HAP-1 (cell line): ENCODE results near the gene OR6C76.
"Not testable (repeated sequence)": the region's sequence is repeated elsewhere in the genome, so short reads cannot be mapped to it uniquely, and the experiment has no call there.

Experiments
- DNase-seq, 2 experiments: peaks; one replicate each; pipeline ENCODE4 v3.0.0-alpha.2; 2016 to 2020; ENCODE audit warnings: low spot score in 2 of 2
- H3K27me3 ChIP-seq: fragments of 250-450 bp; sonication (Bioruptor Pico); 2 replicates; pipeline ENCODE4 v1.5.1; 2020; ENCODE audit warnings: low read depth, mild to moderate bottlenecking, moderate library complexity
- H3K36me3 ChIP-seq: fragments of 250-450 bp; sonication (Bioruptor Pico); replicated peaks from 2 replicates; pipeline ENCODE4 v1.5.1; 2020; ENCODE audit warnings: mild to moderate bottlenecking
- H3K4me1 ChIP-seq: fragments of 250-450 bp; sonication (Bioruptor Pico); 2 replicates; pipeline ENCODE4 v1.5.1; 2020; ENCODE audit warnings: mild to moderate bottlenecking
- H3K4me3 ChIP-seq: fragments of 250-450 bp; sonication (Bioruptor Pico); 2 replicates; pipeline ENCODE4 v1.5.1; 2020; ENCODE audit warnings: mild to moderate bottlenecking, moderate library complexity
- H3K9me3 ChIP-seq: fragments of 250-450 bp; sonication (Bioruptor Pico); 2 replicates; pipeline ENCODE4 v1.5.1; 2020; ENCODE audit warnings: mild to moderate bottlenecking, moderate library complexity
- in situ Hi-C: fragments of 300-500 bp; cut with MboI; formaldehyde crosslinking; loops from 3 replicates; pipeline ENCODE4 v1.14.3; 2020; ENCODE audit warnings: low sequenced_read_pairs, inconsistent platforms, mixed read lengths

The OR6C76 gene

DNA sequence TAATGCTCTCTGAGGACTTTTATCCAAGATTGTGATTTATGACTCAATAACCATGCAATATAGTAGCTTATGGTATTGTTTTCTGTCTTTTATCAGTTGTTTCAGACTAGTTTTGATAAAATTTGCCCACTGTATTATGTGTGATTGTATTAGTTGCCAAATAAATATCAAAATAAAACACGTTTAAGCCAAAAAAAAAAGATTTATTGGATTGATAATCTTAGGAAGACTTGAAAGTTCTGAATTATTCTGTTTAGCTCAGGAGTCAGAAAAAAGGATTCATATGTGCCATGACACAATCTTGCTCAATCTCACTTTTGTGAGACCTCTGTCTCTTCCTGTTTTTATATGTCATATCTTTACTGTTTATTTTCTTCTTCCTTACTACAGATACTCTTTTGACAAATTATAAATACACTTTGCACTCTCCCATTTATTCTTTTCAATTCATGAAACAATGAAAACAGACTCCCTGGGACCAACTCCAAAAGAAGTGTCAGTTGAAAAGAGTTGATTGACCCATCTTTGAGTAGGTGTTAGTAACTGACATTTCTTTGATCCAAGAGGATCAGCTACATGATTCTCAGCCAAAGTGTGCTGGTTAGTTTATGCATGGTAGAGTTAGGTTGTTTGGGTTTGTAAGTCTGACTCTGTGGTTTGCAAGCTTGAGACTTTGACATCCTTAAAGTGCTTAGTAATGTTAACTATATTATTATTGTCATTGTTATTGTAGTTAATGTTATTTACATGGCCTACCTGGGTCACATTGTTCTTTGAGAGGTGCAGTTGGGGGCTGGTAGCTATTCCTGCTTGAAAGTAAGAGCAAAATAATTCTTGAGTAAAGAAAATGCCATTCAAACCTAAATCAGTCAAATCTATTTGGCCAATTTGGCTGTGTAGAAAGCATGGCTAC, 2.5 kb downstream of the OR6C76 start:
- in situ Hi-C loops = no loop called here
- H3K27me3 ChIP-seq = no peaks in the 10 kb centered on the region
- no peak for DNase-seq
- no peaks in the 10 kb centered on the region for H3K36me3 ChIP-seq
- H3K4me1 ChIP-seq = no peaks in the 10 kb centered on the region
- no peaks in the 10 kb centered on the region for H3K9me3 ChIP-seq
- H3K4me3 ChIP-seq = no peak overlapping the region

DNA sequence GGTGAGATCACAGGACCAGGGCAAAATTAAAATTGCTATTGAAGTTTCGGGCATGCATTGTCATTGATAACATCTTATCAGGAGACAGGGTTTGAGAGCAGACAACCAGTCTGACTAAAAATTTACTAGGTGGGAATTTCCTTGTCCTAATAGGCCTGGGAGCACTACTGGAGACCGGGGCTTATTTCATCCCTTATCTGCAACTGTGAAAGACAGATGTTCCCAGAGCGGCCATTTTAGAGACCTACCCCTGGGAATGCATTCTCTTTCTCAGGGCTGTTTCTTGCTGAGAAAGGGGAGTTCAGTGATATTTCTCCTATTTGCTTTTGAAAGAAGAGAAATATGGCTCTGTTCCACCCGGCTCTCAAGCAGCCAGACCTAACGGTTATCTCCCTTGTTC, 15.2 kb downstream of the OR6C76 start:
- H3K9me3 ChIP-seq, in situ Hi-C loops, H3K4me1 ChIP-seq, H3K27me3 ChIP-seq, H3K36me3 ChIP-seq, H3K4me3 ChIP-seq, DNase-seq: not testable (repeated sequence)

DNA sequence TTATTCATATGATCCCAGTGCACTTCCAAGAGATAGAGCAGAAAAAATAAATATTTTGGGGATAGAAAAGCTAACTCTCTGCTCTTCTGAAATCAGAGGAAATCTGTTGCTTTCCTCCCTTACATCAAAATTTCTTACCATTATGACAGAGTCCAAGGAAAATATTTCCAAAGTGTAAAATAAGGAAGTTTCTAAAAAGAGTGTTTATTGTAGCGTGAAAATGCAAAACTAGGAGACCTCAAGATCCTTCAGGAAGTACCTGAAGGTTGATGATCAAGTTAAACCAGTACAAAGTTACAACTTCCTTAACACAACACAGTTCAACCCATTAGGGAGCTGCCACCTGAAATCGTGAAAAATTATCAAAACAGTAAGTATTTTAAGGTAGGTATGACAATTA, 17.7 kb downstream of the OR6C76 start, which contains the start of gene OR6C2:
Gene OR6C2, plus strand, starts transcription at position 301 of the 400 bp plus-strand sequence. CDS start 8,138 bp downstream, outside the sequence.
- Histone ChIP-seq H3K4me3 (no peak within 1 kb of the TSS), H3K9me3 (no peaks in the 10 kb centered on the region), H3K27me3 (no peaks in the 10 kb centered on the region), H3K4me1 (no peaks in the 10 kb centered on the region), H3K36me3 (no peaks in the 10 kb centered on the region)
- in situ Hi-C loops = no loop called here
- no peak for DNase-seq

DNA sequence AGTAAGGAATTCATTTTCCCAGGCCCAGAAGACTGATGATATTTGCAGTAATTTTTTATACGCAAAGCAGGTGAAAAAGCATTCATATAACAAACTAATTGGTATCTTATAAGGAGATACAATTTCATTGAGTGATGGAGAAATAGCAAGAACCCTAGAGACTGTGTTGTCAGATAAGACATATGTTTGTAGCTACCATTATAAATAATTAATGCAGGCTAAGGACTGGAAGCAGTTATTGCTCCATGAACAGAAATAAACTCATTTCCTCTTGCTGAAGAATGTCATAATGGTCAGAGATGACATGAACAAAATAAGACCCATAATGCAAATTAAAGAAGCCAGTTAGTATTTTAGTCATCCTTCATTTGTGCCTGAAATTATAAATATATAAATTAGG, 19.3 kb downstream of the OR6C76 start:
- Histone ChIP-seq H3K9me3 (no peaks in the 10 kb centered on the region), H3K4me3 (no peak overlapping the region), H3K4me1 (no peaks in the 10 kb centered on the region), H3K27me3 (no peaks in the 10 kb centered on the region), H3K36me3 (no peaks in the 10 kb centered on the region)
- in situ Hi-C loops = no loop called here
- DNase-seq = no peak

DNA sequence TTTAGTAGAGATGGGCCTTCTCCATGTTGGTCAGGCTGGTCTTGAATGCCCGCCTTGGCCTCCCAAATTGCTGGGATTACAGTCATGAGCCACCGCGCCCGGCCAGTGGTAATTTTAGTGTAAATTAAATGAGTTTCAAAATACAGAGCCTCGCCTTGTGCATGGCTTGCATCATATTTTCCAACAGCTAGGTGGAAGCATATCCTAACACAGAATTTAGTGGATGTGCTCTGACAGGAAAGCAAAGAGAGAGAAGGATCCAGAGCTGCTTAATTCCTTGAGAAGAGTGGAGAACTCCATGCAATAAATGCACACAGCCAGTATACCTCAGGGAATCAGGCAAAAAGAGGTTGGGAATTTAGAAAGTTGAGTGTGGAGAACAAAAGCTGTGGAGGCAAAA, 20.3 kb downstream of the OR6C76 start:
- no peak for DNase-seq
- Histone ChIP-seq H3K27me3 (no peaks in the 10 kb centered on the region), H3K9me3 (no peaks in the 10 kb centered on the region), H3K36me3 (no peaks in the 10 kb centered on the region), H3K4me3 (no peak overlapping the region), H3K4me1 (no peaks in the 10 kb centered on the region)
- in situ Hi-C loops = no loop called here

DNA sequence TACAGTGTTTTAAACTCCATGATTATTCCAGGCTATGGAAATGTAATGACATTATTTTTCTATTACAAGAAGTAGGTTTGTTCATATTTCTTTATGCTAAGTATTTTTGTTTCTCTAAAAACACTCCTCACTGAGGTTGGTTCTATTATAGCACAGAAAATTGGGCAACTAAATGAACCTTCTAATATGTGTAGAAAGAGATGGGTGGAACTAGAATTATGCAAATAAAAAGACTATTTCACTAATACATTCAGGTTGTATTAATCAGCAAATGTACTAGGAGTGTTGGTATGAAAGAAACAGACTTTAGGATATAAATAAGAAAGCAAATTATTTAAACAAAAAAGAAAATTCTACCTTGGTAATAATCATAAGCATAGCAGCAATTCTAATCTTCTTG, 22.8 kb downstream of the OR6C76 start:
- in situ Hi-C loops = no loop called here
- Histone ChIP-seq H3K4me3 (no peak overlapping the region), H3K27me3 (no peaks in the 10 kb centered on the region), H3K36me3 (no peaks in the 10 kb centered on the region), H3K9me3 (no peaks in the 10 kb centered on the region), H3K4me1 (no peaks in the 10 kb centered on the region)
- DNase-seq = no peak

DNA sequence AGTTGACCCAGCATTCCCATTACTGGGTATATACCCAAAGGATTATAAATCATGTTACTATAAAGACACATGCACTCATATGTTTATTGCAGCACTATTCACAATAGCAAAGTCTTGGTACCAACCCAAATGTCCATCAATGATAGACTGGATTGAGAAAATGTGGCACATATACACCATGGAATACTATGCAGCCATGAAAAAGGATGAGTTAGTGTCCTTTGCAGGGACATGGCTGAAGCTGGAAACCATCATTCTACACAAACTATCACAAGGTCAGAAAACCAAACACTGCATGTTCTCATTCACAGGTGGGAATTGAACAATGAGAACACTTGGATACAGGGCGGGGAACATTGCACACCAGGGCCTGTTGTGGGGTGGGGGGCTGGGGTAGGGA, 38.9 kb downstream of the OR6C76 start:
- DNase-seq, H3K36me3 ChIP-seq, H3K4me3 ChIP-seq, H3K9me3 ChIP-seq, in situ Hi-C loops, H3K4me1 ChIP-seq, H3K27me3 ChIP-seq: not testable (repeated sequence)

DNA sequence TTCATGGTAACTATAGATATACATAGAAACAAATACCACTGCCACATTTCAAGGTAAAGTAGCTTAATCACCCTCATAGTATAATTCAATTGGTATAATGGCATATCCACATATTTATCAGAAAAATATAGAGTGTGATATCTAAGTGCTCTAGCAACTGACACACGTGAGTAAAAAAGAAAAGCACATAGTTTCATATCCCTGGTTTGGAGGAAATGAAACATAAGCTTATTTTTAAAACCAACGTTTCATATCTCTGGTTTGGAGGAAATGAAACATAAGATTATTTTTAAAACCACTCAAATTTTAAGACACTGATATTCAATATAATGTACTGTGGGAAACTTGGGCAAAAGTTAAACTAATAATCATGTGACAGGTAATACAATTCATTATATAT, 41.8 kb downstream of the OR6C76 start:
- Histone ChIP-seq H3K4me3 (no peak overlapping the region), H3K27me3 (no peaks in the 10 kb centered on the region), H3K4me1 (no peaks in the 10 kb centered on the region), H3K9me3 (no peaks in the 10 kb centered on the region), H3K36me3 (no peaks in the 10 kb centered on the region)
- in situ Hi-C loops = no loop called here
- no peak for DNase-seq

DNA sequence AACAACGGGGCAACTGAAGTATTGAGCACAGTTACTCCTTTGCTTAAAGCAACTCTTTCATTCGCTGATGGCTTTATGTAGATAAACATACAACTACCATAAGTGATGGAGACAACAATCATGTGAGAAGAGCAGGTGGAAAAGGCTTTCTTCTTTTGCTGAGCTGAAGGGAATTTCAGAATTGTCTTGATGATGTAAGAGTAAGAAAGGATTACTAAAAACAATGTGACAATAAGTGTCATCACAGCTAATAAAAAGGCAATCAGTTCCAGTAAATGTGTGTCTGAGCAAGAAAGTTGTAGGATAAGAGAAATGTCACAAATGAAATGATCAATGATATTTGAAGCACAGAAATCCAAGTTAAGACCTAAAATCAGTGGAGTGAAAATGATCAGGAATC, 43.2 kb downstream of the OR6C76 start:
- Histone ChIP-seq H3K27me3 (no peaks in the 10 kb centered on the region), H3K36me3 (no peaks in the 10 kb centered on the region), H3K4me3 (no peak overlapping the region), H3K4me1 (no peaks in the 10 kb centered on the region), H3K9me3 (no peaks in the 10 kb centered on the region)
- in situ Hi-C loops = no loop called here
- no peak for DNase-seq

DNA sequence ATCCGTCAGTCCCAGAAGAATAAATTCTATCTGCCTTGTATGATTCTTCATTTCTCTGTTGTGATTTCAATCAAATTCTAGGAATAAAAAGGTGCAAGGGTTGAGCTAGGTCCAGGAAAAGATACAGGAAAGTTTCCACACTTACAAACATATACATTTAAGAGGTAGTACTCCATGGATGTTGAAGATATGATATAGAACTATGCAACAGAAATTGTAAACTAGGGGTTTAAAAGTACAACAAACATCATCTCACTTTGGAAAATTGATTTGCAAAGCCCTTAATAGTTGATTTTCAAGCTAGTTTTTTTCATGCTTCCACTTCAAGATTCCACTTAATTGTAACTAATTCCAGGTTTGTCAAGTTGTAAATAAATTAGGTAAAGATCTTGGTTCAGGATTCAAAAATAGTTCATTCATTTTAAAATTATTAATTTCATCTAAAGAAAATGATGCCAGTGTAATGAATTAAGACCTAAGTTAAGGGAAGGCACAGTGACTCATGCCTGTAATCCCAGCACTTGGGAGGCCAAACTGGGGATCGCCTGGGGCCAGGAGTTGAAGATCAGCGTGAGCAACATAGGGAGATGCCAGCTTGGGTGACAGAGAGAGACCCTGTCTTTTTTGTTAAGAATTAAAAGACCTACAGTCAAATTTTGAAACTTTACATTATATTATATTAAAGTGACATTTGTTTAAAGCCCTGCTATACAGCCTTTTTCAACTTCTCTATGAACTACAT, 44.2 kb downstream of the OR6C76 start, which contains the start of gene OR6C70:
Gene OR6C70, minus strand, starts transcription at position 51 of the 742 bp plus-strand sequence. Its CDS starts 0 bp downstream, at position 51.
- Histone ChIP-seq H3K4me1 (no peaks in the 10 kb centered on the region), H3K9me3 (no peaks in the 10 kb centered on the region)

DNA sequence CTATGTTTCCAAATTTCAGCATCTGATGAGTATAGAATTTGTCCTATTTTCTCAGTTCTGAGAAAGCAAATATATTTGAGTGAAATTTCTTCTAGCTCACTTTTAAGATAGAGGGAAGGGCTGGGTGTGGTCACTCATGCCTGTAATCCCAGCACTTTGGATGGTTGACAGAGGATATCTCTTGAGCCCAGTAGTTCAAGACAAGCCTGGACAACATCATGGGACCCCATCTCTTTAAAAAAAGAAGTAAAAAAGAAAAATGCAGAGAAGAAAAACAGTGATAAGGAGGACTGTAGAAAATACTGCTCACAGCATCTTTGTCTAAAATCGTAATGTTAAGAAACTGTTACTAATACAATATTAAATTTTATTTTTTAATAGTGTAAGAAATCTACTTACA, 46.2 kb downstream of the OR6C76 start:
- H3K36me3 ChIP-seq = no peaks in the 10 kb centered on the region
- in situ Hi-C loops = no loop called here
- DNase-seq = no peak
- H3K4me1 ChIP-seq = no peaks in the 10 kb centered on the region
- no peak overlapping the region for H3K4me3 ChIP-seq
- no peaks in the 10 kb centered on the region for H3K27me3 ChIP-seq
- H3K9me3 ChIP-seq = no peaks in the 10 kb centered on the region

More for the DNA sequence above, 44.2 kb downstream of the OR6C76 start, which contains the start of gene OR6C70:
- Histone ChIP-seq H3K27me3 (no peaks in the 10 kb centered on the region), H3K4me3 (no peak within 1 kb of the TSS), H3K36me3 (no peaks in the 10 kb centered on the region)
- DNase-seq = no peak
- in situ Hi-C loops = no loop called here
